ENCODE results near the gene HIC1. TPM values are rescaled to one million over a fixed set of nuclear protein-coding genes. Genes with fewer than 3 reads are reported as not detected.

The HIC1 gene
- total and polyA plus RNA-seq, 2 experiments from 2014 or later: 0.17 to 0.26 TPM

GRCh38 chr17:2018716-2019510 is 36.0 kb upstream of the HIC1 start:
- no peak for ATAC-seq
- Histone ChIP-seq H3K27me3 (ENCODE audit: insufficient read depth) (peaks cover 51% of the 10 kb centered on the region), H2AFZ (no peak overlapping the region), H3K4me1 (ENCODE audit: insufficient read depth) (no peaks in the 10 kb centered on the region), H3K79me2 (replicated peaks; ENCODE audit: insufficient read depth) (no peaks in the 10 kb centered on the region), H3K27ac (ENCODE audit: low read depth) (no peak overlapping the region), H4K20me1 (replicated peaks; ENCODE audit: insufficient read depth) (no peaks in the 10 kb centered on the region), H3K9me2 (ENCODE audit: insufficient read depth) (no peaks in the 10 kb centered on the region), H3K36me3 (ENCODE audit: insufficient read depth) (no peaks in the 10 kb centered on the region), H3F3A (replicated peaks; ENCODE audit: low read depth) (no peaks in the 10 kb centered on the region), H3K4me2 (no peak overlapping the region), H3K4me3 (no peak overlapping the region)
- TF ChIP-seq STAT1 (IDR thresholded peaks at IDR 0.05; ENCODE audit: unreplicated experiment) (no peak), NANOG (IDR thresholded peaks at IDR 0.05; ENCODE audit: borderline replicate concordance) (no peak), CTCF (conservative IDR thresholded peaks at IDR 0.05; ENCODE audit: low read depth in 2 of 2) (no peak), POLR2AphosphoS5 (IDR thresholded peaks at IDR 0.05; ENCODE audit: low read depth) (no peak), ZNF331 (CRISPR knock-in tag; IDR thresholded peaks at IDR 0.05; ENCODE audit: low read depth) (no peak), REST (IDR thresholded peaks at IDR 0.05; ENCODE audit: unreplicated experiment) (no peak), CREB1 (CRISPR knock-in tag; IDR thresholded peaks at IDR 0.05; ENCODE audit: low read depth) (no peak), EZH2phosphoT487 (IDR thresholded peaks at IDR 0.05; ENCODE audit: unreplicated experiment) (no peak), ZNF462 (CRISPR knock-in tag; IDR thresholded peaks at IDR 0.05) (no peak), EZH2 (IDR thresholded peaks at IDR 0.05; ENCODE audit: low read depth, unreplicated experiment) (no peak), ZNF114 (CRISPR knock-in tag; IDR thresholded peaks at IDR 0.05) (no peak), JUNB (IDR thresholded peaks at IDR 0.05; ENCODE audit: unreplicated experiment) (no peak), ETS1 (IDR thresholded peaks at IDR 0.05) (no peak)
- Mint-ChIP-seq H3K4me1 (peaks cover 3% of the 10 kb centered on the region; the same call in 2 of the 3 replicates), H3K27ac (no peak overlapping the region), H3K9me3 (no peaks in the 10 kb centered on the region), H3K36me3 (ENCODE audit: low read depth) (no peaks in the 10 kb centered on the region), H3K27me3 (ENCODE audit: insufficient read depth, low read depth, poor library complexity) (peaks cover 58% of the 10 kb centered on the region), H3K4me3 (no peak overlapping the region)
- DNase-seq (ENCODE audit: low spot score): no peak

Measured in GM23338 (cell line).